Activated CD4-positive, alpha-beta T cell treated with anti-CD3 and anti-CD28 coated beads for 4 hours (primary cell): ENCODE results near the gene MED17.

Experiments used
- DNase-seq, 2 donors: peaks; one replicate each; pipeline ENCODE4 v3.0.0-alpha.2; 2020

MED17 gene

GRCh38 chr11:93819966-93820695 lies 36.0 kb downstream of the MED17 start:
- DNase-seq, result no peak

GRCh38 chr11:93820847-93821246 lies 36.8 kb downstream of the MED17 start:
- no peak for DNase-seq

- no peak for DNase-seq
These were observed 37.5 kb downstream of the MED17 start for GRCh38 chr11:93821617-93822016.

GRCh38 chr11:93822359-93822758 lies 38.3 kb downstream of the MED17 start:
- no peak for DNase-seq

GRCh38 chr11:93823210-93823609 lies 39.1 kb downstream of the MED17 start:
- DNase-seq, result no peak

- no peak for DNase-seq
These were observed 43.3 kb downstream of the MED17 start for GRCh38 chr11:93827363-93827762.

- DNase-seq, result no peak
These were observed 45.5 kb downstream of the MED17 start for GRCh38 chr11:93829598-93829997.

- DNase-seq, result no peak
These were observed 47.5 kb downstream of the MED17 start for GRCh38 chr11:93831343-93832127.

- no peak for DNase-seq
These were observed 48.7 kb downstream of the MED17 start for GRCh38 chr11:93832780-93833179.

GRCh38 chr11:93838967-93839366 lies 54.9 kb downstream of the MED17 start:
- no peak for DNase-seq

- DNase-seq, result no peak
These were observed 56.1 kb downstream of the MED17 start for GRCh38 chr11:93840180-93840579.

GRCh38 chr11:93840981-93841380 lies 56.9 kb downstream of the MED17 start:
- no peak for DNase-seq

- DNase-seq, result no peak
These were observed 57.4 kb downstream of the MED17 start for GRCh38 chr11:93841446-93841845.

- no peak for DNase-seq
These were observed 58.0 kb downstream of the MED17 start for GRCh38 chr11:93842034-93842433.

GRCh38 chr11:93842461-93842860 lies 58.4 kb downstream of the MED17 start:
- no peak for DNase-seq

- DNase-seq, result no peak
These were observed 59.8 kb downstream of the MED17 start for GRCh38 chr11:93843906-93844305.

- no peak for DNase-seq
These were observed 60.5 kb downstream of the MED17 start for GRCh38 chr11:93844568-93844967.

- no peak for DNase-seq
These were observed 61.4 kb downstream of the MED17 start for GRCh38 chr11:93845181-93846092.

GRCh38 chr11:93846411-93846810 lies 62.3 kb downstream of the MED17 start:
- DNase-seq, result no peak

GRCh38 chr11:93849201-93849600 lies 65.1 kb downstream of the MED17 start:
- no peak for DNase-seq

- DNase-seq, result no peak
These were observed 65.9 kb downstream of the MED17 start for GRCh38 chr11:93849751-93850593.

GRCh38 chr11:93850594-93851018 lies 66.5 kb downstream of the MED17 start, which contains the start of gene VSTM5:
Gene VSTM5, minus strand, starts transcription at chr11:93850618. Its CDS starts 116 bp downstream, at chr11:93850502.
- DNase-seq, result no peak
